Measurements from ENCODE around the gene S100B.
A peak's percentile ranks its signal among the peaks of the same experiment; 100 is the strongest.
"Not testable (repeated sequence)": the region's sequence is repeated elsewhere in the genome, so short reads cannot be mapped to it uniquely, and the experiment has no call there.

The S100B gene

DNA sequence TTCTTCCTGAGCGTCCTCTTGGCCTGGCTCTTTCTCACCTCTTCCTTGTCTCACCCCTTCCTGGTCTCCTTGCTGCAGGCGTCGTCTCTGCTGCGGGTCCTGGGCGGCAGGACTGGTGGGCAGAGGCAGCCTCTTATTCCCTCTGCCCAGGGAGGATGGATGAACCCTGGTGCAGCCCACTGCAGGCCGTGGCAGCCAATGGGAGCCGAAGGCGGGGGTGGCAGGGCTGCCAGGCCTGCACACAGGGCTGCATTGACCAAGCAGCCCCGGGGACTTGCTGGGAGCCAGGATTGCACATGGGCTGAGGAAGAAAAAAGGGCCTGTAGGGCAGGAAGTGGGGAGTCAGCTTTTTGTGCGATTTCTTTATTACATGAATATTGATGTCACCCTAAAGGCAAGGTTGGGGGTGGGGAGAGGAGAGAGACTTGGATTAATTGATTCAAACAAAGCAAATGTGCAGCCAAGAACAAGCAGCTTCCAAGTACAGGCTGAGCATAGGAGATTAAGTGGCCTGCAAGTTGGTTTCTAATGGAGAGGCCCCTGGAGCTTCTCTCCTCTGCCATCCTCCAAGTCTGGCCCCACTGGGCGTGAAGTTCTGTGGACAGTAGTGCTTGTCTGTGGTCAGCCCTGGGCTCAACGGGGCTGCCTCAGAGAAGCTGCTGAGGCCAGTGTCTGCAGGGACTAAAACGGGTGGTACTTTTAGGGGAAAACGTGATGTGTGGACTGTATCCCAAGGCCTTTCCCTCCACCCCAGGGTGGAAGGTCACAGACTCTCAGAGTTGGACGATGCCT is at the start of gene S100B:
Gene S100B (minus strand): TSS at position 108 of the 792 bp plus-strand sequence. CDS start 2,667 bp downstream, outside the sequence.
- no peak for DNase-seq (ENCODE audit: low read depth)

- no peak for DNase-seq (ENCODE audit: low read depth)
Observed at GRCh38 chr21:46651121-46651520, 46.2 kb upstream of the S100B start.

- DNase-seq (ENCODE audit: low read depth), result no peak
Observed at GRCh38 chr21:46650476-46651098, 45.7 kb upstream of the S100B start.

DNA sequence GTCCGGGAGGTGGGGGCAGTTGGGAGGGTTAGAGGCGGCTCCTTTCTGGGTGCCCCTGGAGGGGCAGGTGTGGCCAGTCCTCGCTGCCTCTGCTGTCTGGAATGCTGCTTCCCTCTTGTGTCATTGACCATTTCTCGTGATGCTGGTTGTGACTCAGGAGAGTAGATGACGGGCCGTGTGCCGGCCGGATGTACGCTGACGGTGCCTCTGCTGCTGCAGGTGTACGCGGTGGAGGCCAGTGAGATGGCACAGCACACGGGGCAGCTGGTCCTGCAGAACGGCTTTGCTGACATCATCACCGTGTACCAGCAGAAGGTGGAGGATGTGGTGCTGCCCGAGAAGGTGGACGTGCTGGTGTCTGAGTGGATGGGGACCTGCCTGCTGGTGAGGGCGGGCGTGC is 44.5 kb upstream of the S100B start:
- no peak for DNase-seq (ENCODE audit: low read depth)

DNA sequence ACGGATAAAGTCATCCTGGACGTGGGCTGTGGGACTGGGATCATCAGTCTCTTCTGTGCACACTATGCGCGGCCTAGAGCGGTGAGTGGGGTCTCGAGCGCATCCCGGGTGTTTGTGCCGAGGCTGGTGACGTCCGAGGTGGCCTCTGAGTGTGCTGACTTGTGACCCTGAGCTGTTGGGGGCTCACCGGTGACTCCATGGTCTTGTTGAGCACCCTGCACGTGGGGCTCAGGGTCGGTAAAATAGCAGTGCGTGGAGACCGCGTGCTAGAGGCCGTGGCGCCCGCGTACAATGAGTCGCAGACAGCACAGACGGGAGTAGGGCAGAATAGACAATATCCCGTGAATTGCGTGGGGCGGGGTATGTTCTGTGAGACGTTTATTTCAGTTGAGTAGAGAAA is 43.7 kb upstream of the S100B start:
- DNase-seq (ENCODE audit: low read depth), result no peak

DNA sequence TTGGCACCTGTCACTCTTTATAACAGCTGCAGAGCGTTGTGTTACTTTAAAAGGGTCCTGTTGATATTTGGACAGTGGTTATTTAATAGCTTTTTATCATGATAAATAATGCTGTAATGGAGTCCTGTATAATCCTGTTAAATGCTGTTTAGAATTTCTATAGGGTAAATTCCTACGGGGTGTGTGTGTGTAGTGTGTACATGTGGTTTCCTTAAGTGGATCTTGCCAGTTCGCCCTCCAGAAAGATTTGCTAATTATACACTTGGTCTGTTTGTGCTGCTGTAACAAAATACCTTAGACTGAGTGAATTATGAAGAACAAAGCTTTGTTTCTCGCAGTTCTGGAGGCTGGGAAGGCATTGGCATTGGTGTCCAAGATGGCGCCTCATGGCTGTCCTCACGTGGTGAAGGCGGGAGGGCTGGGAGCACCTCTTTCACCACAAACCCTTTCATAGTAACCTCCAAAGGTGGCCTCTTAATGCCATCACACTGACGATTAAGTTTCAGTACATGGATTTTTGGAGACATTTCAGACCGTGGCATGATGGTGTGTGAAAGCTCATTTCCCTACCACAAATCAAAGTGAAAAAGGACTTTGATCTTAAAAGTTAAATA is 41.8 kb upstream of the S100B start:
- DNase-seq (ENCODE audit: low read depth), result no peak

- DNase-seq (ENCODE audit: low read depth), result no peak
Observed at GRCh38 chr21:46645840-46646239, 41.0 kb upstream of the S100B start.

DNA sequence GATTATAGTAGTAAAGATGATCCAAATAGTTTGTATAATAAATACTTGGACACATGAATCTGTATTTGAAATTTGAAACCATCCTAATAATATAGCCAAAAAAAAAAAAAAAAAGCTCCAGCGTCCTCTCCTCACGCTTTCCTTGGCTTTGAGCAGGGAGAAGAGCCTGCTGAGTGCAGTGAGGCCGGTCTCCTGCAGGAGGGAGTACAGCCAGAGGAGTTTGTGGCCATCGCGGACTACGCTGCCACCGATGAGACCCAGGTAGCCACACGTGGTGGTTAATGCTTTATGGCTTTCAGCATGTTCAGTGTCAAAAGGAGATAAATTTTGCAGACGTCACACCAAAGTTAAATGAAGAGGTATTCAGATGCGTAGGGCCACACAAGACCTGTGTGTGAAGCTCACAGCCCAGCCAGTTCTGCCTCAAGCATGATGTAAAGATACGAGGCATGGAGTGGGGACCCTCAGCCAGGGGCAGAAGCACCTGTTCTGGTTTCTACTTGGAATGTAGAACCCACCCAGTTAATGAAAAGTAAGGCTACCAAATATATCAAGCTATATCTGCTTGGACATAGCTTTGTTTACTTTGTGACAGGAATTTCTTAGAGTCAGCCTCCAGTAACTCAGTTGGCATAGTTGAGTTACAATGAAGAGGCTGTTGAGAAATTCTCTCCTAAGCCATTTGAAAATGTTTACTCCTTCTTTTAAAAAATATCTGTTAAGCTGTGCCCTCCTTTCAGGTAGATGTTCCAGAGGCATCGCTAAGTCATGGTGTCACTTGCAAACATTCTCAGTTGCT is 38.7 kb upstream of the S100B start:
- DNase-seq (ENCODE audit: low read depth), result no peak

GRCh38 chr21:46641656-46642055 is 36.8 kb upstream of the S100B start:
- no peak for DNase-seq (ENCODE audit: low read depth)

DNA sequence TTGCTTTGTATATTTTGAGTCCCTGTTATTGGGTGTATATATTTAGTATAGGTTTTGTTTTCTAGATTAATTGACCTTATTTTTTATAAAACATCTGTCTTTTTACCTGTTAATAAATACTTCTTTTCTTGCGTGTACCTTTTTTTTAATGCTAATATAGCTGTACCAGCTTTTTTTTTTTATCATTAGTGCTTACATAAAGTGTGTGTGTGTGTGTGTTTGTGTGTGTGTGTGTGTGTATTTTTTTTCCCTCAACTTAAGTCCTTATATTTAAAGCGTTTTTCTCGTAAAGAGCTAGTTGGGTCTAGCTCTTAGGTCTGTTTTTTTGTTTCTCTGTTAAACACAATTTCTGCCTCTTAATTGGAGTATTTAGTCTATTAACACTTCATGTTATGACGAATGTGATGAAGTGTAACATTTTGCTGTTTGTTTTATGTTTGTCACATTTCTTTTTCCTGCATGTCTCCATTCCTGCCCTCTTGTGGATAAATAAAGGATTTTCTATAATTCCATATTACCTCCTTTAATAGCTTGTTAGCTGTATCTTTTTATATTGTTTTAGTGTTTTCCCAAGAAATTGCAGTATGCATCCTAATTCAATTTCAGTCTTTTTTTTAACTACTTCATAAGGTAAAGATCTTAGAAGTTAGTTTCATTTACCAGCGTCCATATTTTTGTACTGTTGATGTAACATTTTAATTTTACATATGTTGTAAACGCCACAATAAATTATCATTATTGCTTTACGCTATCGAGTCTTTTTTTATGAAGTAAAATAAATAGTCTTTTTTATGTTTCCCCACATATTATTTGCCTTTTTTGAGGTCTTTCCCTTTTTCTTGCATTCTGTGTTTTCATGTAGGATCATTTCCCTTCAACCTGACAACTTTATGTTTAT is 34.9 kb upstream of the S100B start:
- no peak for DNase-seq (ENCODE audit: low read depth)

- no peak for DNase-seq (ENCODE audit: low read depth)
Observed at GRCh38 chr21:46637952-46638746, 33.3 kb upstream of the S100B start.

- no peak for DNase-seq (ENCODE audit: low read depth)
Observed at GRCh38 chr21:46636550-46637285, 31.8 kb upstream of the S100B start.

DNA sequence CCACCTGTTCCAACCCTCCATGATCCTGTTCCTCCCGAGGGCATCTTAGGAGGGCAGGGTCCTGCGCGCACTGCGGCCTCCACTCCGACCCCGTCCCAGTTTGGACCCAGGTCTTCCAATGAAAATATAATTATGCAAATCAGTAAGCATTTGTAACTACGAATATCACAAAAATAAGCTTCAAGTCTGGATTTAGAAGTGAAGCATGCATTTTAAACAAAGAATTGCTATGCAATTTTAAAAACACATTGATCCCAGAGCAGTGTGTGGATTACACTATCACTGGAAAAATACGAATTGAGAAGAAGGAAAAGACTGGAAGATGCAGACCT is 31.3 kb upstream of the S100B start:
- DNase-seq (ENCODE audit: low read depth), result no peak

GRCh38 chr21:46635324-46636180 is 30.7 kb upstream of the S100B start, which contains the start of gene PRMT2:
TSS of gene PRMT2 (plus strand) at chr21:46635674. CDS start at chr21:46636952, 1,278 bp downstream.
- DNase-seq (ENCODE audit: low read depth), result peak; percentile 92

DNA sequence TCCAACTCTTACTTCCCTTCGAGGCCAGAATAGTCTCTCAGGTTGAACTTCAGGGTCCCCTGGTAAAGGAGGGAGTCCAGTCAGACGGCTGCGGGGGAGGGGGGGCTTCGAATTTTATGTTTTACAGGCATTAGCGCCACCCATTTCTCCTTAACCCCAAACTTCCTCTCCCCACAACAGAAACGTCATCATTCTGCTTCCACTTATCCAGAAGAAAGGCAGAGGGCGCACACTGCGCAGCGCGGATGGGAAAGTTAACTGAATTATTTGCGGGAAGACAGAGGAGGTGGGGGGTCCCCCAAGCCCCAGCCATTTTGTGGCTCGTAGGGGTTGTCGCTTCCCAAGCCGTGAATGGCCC is 30.1 kb upstream of the S100B start:
- DNase-seq (ENCODE audit: low read depth), result peak; percentile 89

DNA sequence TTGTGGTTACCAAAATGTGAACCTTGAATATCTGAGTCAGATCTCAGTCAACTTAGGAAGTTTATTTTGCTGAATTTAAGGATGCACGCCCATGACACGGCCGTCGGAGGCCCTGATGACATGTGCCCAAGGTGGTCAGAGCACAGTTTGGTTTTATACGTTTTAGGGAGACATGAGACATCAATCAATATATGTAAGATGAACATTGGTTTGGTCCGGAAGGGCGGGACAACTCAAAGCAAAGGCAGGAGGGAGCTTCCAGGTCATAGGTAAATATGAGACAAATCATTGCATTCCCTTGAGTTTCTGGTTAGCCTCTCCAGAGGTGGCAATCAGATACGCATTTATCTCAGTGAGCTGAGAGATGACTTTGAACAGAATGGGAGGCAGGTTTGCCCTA is 29.5 kb upstream of the S100B start:
- no peak for DNase-seq (ENCODE audit: low read depth)

GRCh38 chr21:46633566-46633965 is 28.7 kb upstream of the S100B start:
- DNase-seq (ENCODE audit: low read depth), result no peak

GRCh38 chr21:46630915-46631314 is 26.0 kb upstream of the S100B start:
- not testable (repeated sequence) for DNase-seq (ENCODE audit: low read depth)

DNA sequence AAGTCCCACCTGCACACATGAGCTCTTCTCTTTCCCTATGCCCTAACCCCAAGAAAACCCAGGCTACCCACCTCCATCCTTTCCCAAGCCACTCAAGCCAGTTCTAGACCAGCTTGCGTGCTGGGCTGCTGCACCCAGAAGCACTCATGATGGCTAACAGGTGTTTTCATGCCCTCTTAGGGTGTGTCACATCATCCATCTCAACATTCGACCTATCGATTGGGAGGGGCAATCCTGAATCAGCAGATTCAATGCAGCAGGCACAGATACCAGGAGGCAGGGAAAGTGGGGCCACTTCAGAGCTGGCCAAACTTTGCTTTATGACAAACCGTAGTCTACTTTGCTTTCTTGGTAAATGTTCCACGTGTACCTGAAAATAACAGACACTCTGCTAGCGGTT is 24.0 kb upstream of the S100B start:
- DNase-seq (ENCODE audit: low read depth), result no peak
